RWPE1 (cell line): ENCODE data around the gene ZNF317.

Source experiments
- CTCF ChIA-PET: fragments of 350-600 bp; sonication (Branson Sonifier 250); formaldehyde crosslinking; extraction: SDS; loops from one replicate; lab custom pipeline; 2021; lab: Yijun Ruan, JAX
- POLR2A ChIA-PET: fragments of 400-600 bp; formaldehyde crosslinking; extraction: SDS; loops from one replicate; lab custom pipeline; 2020; ENCODE audit warnings: antibody characterized with exemption; ENCODE audit not compliant: low non-redundant PET; lab: Yijun Ruan, JAX
- DNase-seq: peaks from one replicate; pipeline ENCODE4 v3.0.0; 2012; ENCODE audit warnings: low spot score
- H3K27ac ChIP-seq: fragments of 450-650 bp; 2 replicates; pipeline ENCODE4 v1.5.1; 2017
- TF ChIP-seq, protein P1 (sequence below): fragments of 450-650 bp; conservative IDR thresholded peaks from 2 replicates; pipeline ENCODE4 v1.5.1; 2017; ENCODE audit warnings: low read depth, mild to moderate bottlenecking

The ZNF317 gene

DNA sequence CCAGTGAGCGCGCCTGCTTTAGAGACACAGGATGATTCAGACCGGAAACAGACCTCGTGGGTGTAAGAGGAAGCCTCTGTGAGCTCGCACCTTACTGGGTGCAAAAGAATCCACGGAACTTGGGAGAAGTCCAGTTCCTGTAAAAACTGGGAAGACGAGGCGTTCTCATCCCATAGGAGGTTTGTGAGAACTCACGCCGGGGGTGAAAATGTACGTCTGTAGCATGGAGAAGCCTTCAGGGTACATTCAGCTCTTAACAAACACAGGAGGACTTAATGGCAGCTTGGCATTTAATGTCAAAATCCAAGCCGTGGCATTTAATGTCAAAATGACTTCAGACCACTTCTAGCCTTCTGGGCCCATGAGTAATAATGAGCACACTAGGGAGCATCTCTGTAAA is 21.2 kb downstream of the ZNF317 start:
- TF ChIP-seq, protein P1, sequence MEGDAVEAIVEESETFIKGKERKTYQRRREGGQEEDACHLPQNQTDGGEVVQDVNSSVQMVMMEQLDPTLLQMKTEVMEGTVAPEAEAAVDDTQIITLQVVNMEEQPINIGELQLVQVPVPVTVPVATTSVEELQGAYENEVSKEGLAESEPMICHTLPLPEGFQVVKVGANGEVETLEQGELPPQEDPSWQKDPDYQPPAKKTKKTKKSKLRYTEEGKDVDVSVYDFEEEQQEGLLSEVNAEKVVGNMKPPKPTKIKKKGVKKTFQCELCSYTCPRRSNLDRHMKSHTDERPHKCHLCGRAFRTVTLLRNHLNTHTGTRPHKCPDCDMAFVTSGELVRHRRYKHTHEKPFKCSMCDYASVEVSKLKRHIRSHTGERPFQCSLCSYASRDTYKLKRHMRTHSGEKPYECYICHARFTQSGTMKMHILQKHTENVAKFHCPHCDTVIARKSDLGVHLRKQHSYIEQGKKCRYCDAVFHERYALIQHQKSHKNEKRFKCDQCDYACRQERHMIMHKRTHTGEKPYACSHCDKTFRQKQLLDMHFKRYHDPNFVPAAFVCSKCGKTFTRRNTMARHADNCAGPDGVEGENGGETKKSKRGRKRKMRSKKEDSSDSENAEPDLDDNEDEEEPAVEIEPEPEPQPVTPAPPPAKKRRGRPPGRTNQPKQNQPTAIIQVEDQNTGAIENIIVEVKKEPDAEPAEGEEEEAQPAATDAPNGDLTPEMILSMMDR, result no peak
- H3K27ac ChIP-seq, result no peak overlapping the region
- no peak for DNase-seq
- POLR2A ChIA-PET, result no interaction called here
- CTCF ChIA-PET, result interaction anchor here (0.9 kb wide), 1 partner anchor 10 kb away, joined by 3 read pairs; no protein-coding TSS in a partner anchor

DNA sequence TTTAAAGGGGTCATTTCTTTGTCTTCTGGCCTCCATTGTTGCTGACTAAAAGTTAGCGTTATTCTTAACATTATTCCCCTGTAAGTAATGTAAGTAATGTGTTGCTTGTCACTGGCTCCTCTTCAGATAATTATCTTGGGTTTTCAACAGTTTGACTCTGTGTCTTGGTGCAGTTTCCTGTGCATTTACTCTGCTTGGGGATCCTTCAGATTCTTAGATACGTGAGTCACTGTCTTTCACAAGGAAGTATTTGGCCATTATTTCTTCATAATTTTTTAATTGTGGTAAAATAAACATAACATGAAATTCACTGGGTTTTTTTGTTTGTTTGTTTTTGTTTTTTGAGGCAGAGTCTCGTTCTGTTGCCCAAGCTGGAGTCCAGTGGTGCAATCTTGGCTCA is 25.1 kb downstream of the ZNF317 start:
- ChIA-PET CTCF (no interaction called here), POLR2A (no interaction called here)
- TF ChIP-seq, protein P1, result no peak
- no peak overlapping the region for H3K27ac ChIP-seq
- no peak for DNase-seq

DNA sequence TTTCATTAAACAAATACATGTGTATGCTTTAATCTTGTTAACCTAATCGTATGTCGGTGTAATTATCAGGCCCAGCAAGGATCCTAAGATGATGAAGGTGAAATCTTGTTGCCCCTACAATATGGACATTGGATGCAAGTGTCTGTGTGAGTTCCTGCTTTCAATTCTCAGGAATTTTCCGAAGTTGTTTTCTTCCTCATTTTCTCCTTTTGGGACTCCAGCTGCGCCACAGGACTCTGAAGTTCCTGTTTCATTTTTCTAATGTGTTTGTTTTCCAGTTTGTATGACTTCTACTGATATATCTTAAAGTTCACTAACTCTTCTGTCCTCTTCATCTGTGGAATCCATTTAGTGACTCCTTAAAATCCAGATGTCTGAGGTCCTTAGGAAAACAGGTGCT is 26.6 kb downstream of the ZNF317 start:
- H3K27ac ChIP-seq, result no peak overlapping the region
- no peak for DNase-seq
- POLR2A ChIA-PET, result no interaction called here
- CTCF ChIA-PET, result interaction anchor here (0.5 kb wide), 1 partner anchor 27 kb away, joined by 6 read pairs; no protein-coding TSS in a partner anchor
- TF ChIP-seq, protein P1, result no peak

DNA sequence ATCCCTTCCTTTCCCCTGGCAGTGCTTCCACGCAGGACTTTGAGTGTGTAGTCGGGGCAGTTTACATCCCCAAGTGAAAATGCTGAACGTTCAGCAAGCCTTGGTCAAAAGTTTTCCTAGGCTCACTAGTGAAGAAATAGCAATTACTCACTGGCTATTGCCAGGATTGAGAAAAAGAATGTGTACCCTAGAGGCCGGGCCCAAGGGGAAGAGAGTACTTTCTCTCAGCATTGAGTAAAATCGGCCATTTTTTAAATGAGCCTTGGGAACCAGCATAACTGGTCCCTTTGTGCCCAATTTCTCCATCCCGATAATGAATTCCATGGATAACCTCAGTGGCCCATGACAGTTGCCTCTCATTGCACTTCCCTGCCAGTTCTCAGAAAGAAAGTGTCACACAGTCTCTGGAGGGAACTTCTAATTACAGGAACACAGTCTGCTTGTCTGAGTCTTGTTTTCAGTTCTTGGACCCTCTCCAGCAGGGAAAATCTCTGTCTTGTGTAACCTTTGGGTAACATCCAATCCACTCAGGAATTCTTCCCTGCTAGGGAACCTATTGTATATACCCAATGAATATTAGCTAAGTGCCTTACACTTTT is 31.3 kb downstream of the ZNF317 start:
- no peak overlapping the region for H3K27ac ChIP-seq
- POLR2A ChIA-PET, result no interaction called here
- no peak for DNase-seq
- CTCF ChIA-PET, result no interaction called here
- TF ChIP-seq, protein P1, result no peak

DNA sequence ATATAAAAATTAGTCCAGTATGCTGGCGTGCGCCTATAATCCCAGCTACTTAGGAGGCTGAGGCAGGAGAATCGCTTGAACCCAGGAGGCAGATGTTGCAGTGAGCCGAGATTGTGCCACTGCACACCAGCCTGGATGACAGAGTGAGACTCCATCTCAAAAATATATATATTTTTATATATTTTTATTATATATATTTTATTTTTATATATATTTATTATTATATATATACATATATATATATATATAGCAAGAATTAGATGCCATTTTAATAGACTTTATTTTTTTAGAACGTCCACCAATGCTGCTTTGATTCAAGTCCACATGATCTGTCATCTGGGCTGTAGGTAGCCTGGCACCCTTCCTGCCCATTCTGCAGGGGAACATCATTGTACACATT is 35.1 kb downstream of the ZNF317 start:
- TF ChIP-seq, protein P1, result no peak
- no peak overlapping the region for H3K27ac ChIP-seq
- no peak for DNase-seq
- CTCF ChIA-PET, result no interaction called here
- POLR2A ChIA-PET, result no interaction called here

DNA sequence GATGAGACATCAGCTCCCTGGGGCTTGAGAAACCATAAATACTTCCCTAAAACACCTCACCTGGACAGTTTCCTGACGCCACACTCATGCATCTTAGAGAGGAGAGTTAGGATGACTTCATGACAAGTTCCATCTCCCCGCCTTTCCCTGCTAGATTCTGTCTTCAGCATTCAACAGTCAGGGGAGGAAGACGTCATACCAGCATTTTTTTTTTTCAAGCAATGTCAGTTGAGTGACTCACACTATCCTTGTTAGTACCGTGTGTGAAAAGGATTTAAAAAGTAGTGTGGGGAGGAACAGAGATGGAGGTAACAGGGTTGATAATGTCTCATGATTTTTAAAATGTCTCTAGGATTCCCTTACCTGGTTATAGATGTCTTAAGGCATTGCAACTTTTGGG is 38.7 kb downstream of the ZNF317 start, which contains the start of gene OR7D2:
Gene OR7D2, plus strand, starts transcription at position 79 of the 400 bp plus-strand sequence. CDS start 6,803 bp downstream, outside the sequence.
- H3K27ac ChIP-seq, result no peak within 1 kb of the TSS
- POLR2A ChIA-PET, result interaction anchor here (0.6 kb wide), 1 partner anchor 9 kb away, joined by 3 read pairs; no protein-coding TSS in a partner anchor
- CTCF ChIA-PET, result no interaction called here
- TF ChIP-seq, protein P1, result no peak
- no peak for DNase-seq
